ENCODE measurements around the gene SLC9A2. TPM values are rescaled to one million over a fixed set of nuclear protein-coding genes. Genes with fewer than 3 reads are reported as not detected.

The SLC9A2 gene
- total and polyA plus RNA-seq, 2 of the 13 experiments (the other 11 are each of a cell fraction or from before 2014, with no cell fraction given), result 0.02 TPM; not detected in 1

DNA sequence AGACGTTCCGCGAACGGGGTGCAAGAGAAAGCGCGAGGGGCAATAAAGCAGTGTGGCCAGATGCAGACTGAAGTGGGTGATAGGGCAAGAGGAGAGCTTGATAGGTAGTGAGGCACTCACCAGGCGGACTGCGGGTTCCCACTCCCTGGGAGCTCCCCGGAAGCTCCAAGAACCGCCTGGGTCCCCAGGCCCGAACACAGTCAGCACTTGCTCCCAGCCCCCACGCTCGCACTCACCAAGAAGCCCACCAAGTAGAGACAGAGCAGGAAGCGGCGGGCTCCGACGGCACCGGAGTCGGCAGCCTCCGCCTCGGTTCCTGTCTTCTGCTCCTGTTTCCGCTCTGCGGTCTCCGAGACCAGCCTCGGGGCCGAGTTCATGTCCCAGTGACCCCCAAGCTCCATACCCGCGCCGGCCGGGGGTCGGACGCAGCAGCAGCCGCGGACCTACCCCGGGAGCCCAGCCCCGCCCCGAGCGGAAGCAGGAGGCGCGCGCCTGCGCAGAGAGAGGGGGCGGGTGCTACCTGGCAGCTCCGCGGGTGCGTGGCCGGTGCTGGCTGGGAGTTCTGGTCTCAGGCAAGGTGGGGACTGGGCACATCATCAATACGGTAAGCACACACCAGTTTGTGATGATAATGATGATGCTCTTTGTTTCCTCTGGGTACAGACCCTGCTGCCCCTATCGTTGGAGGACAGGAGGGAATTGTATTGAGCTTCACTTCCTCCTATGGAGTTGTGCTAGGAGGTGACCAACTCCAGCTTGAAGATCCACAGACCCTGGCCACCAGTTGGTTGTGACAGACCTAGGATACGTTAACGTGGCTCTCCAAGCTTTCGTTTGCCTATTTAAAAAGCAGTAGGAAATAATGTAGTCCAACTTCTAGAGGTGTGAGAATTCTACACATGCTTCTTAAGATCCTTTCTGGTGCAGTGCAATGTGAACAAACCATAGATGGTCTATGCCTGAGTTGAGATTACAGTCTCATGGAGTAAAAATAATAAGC is 117.4 kb downstream of the SLC9A2 start:
- Histone ChIP-seq H3K4me3 (replicated peaks in 1 of 3; ENCODE audit: insufficient read depth in 1 of 3, low read depth in 2 of 3, low read length in 3 of 3) (peak overlapping the region; percentile 95 to 99 (median 96)), H3K79me2 (ENCODE audit: insufficient read depth, low read length) (peaks cover 61% of the 10 kb centered on the region), H3K27ac (ENCODE audit: extremely low read length, insufficient read depth, low read length) (peak overlapping the region; percentile 83), H3K9me3 (ENCODE audit: low read length) (no peaks in the 10 kb centered on the region), H3K36me3 (replicated peaks in 1 of 2; ENCODE audit: control insufficient read depth in 1 of 2, insufficient read depth in 2 of 2, low read length in 2 of 2) (peaks cover 0 to 5% of the 10 kb centered on the region in 2 experiments; a peak in 4 of 5 replicates), H3K27me3 (ENCODE audit: control insufficient read depth in 1 of 2, insufficient read depth in 2 of 2, low read length in 2 of 2) (peaks cover 0 to 3% of the 10 kb centered on the region in 2 experiments; a peak in 1 of 5 replicates), H3K4me2 (ENCODE audit: low read depth, low read length) (peak overlapping the region; percentile 99), H4K20me1 (ENCODE audit: insufficient read depth, low read length) (0 out of 2 replicates have a peak, but pooled peaks cover 4% of the 10 kb centered on the region), H3K4me1 (ENCODE audit: insufficient read depth, low read length) (peaks cover 40% of the 10 kb centered on the region), H2AFZ (ENCODE audit: low read length) (peak overlapping the region; percentile 95), H3K9ac (ENCODE audit: insufficient read depth, low read depth, low read length) (peak overlapping the region; percentile 94)
- BruUV-seq (replicated peaks), result TSS peak; percentile 85
- intact Hi-C loops (cut with micrococcal nuclease; ENCODE audit: unreplicated experiment), result loop anchor here (1.0 kb wide), 1 partner anchor 120 kb away; no protein-coding TSS in a partner anchor
- in situ Hi-C loops (cut with HindIII; ENCODE audit: extremely low pct_ligation_motif_present, low pct_unique_long_range_greater_than_20kb), result no loop called here
- CTCF ChIA-PET (ENCODE audit: low intra/inter-chr PET ratio, low total read pairs), result no interaction called here
- DNase-seq (ENCODE audit: low spot score) (peak; percentile 80), FAIRE-seq (peak; percentile 15), ATAC-seq (peak; percentile 94)
- POLR2A ChIA-PET, result interaction anchor here (0.6 to 3.1 kb wide), 9 partner anchors 10 to 497 kb away, joined by 3 to 42 read pairs (median 5); no protein-coding TSS in a partner anchor
- WGBS (ENCODE audit: low lambda C conversion rate), result 0% methylated on average over 29 of the region's 52 CpGs
- TF ChIP-seq, protein P1, sequence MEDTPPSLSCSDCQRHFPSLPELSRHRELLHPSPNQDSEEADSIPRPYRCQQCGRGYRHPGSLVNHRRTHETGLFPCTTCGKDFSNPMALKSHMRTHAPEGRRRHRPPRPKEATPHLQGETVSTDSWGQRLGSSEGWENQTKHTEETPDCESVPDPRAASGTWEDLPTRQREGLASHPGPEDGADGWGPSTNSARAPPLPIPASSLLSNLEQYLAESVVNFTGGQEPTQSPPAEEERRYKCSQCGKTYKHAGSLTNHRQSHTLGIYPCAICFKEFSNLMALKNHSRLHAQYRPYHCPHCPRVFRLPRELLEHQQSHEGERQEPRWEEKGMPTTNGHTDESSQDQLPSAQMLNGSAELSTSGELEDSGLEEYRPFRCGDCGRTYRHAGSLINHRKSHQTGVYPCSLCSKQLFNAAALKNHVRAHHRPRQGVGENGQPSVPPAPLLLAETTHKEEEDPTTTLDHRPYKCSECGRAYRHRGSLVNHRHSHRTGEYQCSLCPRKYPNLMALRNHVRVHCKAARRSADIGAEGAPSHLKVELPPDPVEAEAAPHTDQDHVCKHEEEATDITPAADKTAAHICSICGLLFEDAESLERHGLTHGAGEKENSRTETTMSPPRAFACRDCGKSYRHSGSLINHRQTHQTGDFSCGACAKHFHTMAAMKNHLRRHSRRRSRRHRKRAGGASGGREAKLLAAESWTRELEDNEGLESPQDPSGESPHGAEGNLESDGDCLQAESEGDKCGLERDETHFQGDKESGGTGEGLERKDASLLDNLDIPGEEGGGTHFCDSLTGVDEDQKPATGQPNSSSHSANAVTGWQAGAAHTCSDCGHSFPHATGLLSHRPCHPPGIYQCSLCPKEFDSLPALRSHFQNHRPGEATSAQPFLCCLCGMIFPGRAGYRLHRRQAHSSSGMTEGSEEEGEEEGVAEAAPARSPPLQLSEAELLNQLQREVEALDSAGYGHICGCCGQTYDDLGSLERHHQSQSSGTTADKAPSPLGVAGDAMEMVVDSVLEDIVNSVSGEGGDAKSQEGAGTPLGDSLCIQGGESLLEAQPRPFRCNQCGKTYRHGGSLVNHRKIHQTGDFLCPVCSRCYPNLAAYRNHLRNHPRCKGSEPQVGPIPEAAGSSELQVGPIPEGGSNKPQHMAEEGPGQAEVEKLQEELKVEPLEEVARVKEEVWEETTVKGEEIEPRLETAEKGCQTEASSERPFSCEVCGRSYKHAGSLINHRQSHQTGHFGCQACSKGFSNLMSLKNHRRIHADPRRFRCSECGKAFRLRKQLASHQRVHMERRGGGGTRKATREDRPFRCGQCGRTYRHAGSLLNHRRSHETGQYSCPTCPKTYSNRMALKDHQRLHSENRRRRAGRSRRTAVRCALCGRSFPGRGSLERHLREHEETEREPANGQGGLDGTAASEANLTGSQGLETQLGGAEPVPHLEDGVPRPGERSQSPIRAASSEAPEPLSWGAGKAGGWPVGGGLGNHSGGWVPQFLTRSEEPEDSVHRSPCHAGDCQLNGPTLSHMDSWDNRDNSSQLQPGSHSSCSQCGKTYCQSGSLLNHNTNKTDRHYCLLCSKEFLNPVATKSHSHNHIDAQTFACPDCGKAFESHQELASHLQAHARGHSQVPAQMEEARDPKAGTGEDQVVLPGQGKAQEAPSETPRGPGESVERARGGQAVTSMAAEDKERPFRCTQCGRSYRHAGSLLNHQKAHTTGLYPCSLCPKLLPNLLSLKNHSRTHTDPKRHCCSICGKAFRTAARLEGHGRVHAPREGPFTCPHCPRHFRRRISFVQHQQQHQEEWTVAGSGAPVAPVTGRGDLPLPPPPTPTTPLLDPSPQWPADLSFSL (CRISPR knock-in tag; IDR thresholded peaks at IDR 0.05), result no peak
- TF ChIP-seq, protein P2, sequence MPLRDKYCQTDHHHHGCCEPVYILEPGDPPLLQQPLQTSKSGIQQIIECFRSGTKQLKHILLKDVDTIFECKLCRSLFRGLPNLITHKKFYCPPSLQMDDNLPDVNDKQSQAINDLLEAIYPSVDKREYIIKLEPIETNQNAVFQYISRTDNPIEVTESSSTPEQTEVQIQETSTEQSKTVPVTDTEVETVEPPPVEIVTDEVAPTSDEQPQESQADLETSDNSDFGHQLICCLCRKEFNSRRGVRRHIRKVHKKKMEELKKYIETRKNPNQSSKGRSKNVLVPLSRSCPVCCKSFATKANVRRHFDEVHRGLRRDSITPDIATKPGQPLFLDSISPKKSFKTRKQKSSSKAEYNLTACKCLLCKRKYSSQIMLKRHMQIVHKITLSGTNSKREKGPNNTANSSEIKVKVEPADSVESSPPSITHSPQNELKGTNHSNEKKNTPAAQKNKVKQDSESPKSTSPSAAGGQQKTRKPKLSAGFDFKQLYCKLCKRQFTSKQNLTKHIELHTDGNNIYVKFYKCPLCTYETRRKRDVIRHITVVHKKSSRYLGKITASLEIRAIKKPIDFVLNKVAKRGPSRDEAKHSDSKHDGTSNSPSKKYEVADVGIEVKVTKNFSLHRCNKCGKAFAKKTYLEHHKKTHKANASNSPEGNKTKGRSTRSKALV (CRISPR knock-in tag; IDR thresholded peaks at IDR 0.05), result peak; percentile 29; the same call in 1 of the 2 replicates
- TF ChIP-seq ZNF451 (CRISPR knock-in tag; IDR thresholded peaks at IDR 0.05) (peak; percentile 62; the same call in 1 of the 2 replicates), LCORL (IDR thresholded peaks at IDR 0.05) (no peak), LCORL (CRISPR knock-in tag; IDR thresholded peaks at IDR 0.05) (no peak), MXI1 (IDR thresholded peaks at IDR 0.05; ENCODE audit: borderline replicate concordance, low read depth, low read length) (peak; percentile 79; the same call in 1 of the 3 replicates), POLR2AphosphoS5 (IDR thresholded peaks at IDR 0.05; ENCODE audit: low read depth, low read length) (peak; percentile 92), ZBTB7A (CRISPR knock-in tag; IDR thresholded peaks at IDR 0.05) (peak; percentile 95)
- TF ChIP-seq, protein P3, sequence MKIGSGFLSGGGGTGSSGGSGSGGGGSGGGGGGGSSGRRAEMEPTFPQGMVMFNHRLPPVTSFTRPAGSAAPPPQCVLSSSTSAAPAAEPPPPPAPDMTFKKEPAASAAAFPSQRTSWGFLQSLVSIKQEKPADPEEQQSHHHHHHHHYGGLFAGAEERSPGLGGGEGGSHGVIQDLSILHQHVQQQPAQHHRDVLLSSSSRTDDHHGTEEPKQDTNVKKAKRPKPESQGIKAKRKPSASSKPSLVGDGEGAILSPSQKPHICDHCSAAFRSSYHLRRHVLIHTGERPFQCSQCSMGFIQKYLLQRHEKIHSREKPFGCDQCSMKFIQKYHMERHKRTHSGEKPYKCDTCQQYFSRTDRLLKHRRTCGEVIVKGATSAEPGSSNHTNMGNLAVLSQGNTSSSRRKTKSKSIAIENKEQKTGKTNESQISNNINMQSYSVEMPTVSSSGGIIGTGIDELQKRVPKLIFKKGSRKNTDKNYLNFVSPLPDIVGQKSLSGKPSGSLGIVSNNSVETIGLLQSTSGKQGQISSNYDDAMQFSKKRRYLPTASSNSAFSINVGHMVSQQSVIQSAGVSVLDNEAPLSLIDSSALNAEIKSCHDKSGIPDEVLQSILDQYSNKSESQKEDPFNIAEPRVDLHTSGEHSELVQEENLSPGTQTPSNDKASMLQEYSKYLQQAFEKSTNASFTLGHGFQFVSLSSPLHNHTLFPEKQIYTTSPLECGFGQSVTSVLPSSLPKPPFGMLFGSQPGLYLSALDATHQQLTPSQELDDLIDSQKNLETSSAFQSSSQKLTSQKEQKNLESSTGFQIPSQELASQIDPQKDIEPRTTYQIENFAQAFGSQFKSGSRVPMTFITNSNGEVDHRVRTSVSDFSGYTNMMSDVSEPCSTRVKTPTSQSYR (CRISPR knock-in tag; IDR thresholded peaks at IDR 0.05; ENCODE audit: borderline replicate concordance), result peak; percentile 25

All from HepG2 (cell line).